ENCODE data around the gene WDR64.

- TF ChIP-seq ZNF114 (CRISPR knock-in tag; IDR thresholded peaks at IDR 0.05): no peak
- no peak for TF ChIP-seq CTCF (conservative IDR thresholded peaks at IDR 0.05; ENCODE audit: low read depth in 2 of 2)
- TF ChIP-seq NANOG (IDR thresholded peaks at IDR 0.05; ENCODE audit: borderline replicate concordance): no peak
- TF ChIP-seq POLR2AphosphoS5 (IDR thresholded peaks at IDR 0.05; ENCODE audit: low read depth): no peak
- no peak for TF ChIP-seq EZH2 (IDR thresholded peaks at IDR 0.05; ENCODE audit: low read depth, unreplicated experiment)
- no peak for TF ChIP-seq REST (IDR thresholded peaks at IDR 0.05; ENCODE audit: unreplicated experiment)
- no peak for TF ChIP-seq EZH2phosphoT487 (IDR thresholded peaks at IDR 0.05; ENCODE audit: unreplicated experiment)
- TF ChIP-seq CREB1 (CRISPR knock-in tag; IDR thresholded peaks at IDR 0.05; ENCODE audit: low read depth): no peak
- TF ChIP-seq ETS1 (IDR thresholded peaks at IDR 0.05): no peak
Measured at GRCh38 chr1:241836941-241837340, 184.9 kb downstream of the WDR64 start.
